Measurements from ENCODE around the gene PRX. TPM values are rescaled to one million over a fixed set of nuclear protein-coding genes. Genes with fewer than 3 reads are reported as not detected.

PRX gene, protein sequence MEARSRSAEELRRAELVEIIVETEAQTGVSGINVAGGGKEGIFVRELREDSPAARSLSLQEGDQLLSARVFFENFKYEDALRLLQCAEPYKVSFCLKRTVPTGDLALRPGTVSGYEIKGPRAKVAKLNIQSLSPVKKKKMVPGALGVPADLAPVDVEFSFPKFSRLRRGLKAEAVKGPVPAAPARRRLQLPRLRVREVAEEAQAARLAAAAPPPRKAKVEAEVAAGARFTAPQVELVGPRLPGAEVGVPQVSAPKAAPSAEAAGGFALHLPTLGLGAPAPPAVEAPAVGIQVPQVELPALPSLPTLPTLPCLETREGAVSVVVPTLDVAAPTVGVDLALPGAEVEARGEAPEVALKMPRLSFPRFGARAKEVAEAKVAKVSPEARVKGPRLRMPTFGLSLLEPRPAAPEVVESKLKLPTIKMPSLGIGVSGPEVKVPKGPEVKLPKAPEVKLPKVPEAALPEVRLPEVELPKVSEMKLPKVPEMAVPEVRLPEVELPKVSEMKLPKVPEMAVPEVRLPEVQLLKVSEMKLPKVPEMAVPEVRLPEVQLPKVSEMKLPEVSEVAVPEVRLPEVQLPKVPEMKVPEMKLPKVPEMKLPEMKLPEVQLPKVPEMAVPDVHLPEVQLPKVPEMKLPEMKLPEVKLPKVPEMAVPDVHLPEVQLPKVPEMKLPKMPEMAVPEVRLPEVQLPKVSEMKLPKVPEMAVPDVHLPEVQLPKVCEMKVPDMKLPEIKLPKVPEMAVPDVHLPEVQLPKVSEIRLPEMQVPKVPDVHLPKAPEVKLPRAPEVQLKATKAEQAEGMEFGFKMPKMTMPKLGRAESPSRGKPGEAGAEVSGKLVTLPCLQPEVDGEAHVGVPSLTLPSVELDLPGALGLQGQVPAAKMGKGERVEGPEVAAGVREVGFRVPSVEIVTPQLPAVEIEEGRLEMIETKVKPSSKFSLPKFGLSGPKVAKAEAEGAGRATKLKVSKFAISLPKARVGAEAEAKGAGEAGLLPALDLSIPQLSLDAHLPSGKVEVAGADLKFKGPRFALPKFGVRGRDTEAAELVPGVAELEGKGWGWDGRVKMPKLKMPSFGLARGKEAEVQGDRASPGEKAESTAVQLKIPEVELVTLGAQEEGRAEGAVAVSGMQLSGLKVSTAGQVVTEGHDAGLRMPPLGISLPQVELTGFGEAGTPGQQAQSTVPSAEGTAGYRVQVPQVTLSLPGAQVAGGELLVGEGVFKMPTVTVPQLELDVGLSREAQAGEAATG (N-terminal part only)
- 1.2 to 1.6 TPM (median 1.4 TPM) in 5 replicates for total RNA-seq (2022; extraction: Qiagen RNA extraction)

GRCh38 chr19:40413291-40413845 is at the start of gene PRX:
PRX (minus strand) TSS chr19:40413378; CDS start chr19:40407932, 5,446 bp downstream.

DNA sequence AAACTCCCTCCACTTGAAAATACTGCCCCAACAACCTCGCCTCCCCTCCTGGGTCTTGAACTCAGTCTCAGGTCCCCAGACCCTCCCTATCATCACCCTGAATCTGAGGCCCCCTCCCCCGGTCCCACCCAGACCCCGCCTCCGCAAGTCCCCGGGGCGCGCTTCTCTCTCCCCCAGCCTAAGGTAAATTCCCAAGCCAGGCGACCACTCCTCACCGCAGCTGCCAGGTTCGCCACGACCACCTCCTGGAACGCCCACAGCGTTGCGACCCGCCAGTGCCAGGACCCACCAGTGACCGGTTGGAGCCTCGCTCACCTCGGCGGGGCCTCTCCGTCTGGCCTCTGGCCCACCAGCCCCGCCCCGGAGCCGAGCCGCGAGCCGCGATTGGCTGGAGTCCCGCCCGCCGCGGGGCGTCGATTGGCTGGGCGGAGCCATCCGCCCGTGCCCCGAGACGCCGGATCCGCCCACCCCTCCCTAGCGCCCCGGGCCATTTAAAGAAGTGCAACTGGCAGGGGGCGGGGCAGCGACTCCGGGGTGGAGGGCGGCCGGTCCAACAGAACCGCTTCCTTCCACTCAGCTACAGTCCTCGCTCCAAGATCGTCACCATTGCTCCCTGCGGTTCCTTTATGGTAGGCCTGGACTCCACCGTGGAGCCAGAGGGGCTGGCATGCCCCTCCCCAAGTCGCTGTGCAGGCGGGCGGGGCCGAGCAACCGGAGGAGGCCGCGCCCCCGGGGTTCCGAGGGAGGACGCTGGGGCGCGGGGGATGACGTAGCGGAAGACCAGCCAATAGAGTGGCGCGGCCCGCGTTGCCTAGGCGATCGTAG is 31.0 kb upstream of the PRX start, which contains the start of gene SERTAD3:
Gene SERTAD3, minus strand, starts transcription at position 336 of the 825 bp plus-strand sequence. CDS start 2,255 bp downstream, outside the sequence.

DNA sequence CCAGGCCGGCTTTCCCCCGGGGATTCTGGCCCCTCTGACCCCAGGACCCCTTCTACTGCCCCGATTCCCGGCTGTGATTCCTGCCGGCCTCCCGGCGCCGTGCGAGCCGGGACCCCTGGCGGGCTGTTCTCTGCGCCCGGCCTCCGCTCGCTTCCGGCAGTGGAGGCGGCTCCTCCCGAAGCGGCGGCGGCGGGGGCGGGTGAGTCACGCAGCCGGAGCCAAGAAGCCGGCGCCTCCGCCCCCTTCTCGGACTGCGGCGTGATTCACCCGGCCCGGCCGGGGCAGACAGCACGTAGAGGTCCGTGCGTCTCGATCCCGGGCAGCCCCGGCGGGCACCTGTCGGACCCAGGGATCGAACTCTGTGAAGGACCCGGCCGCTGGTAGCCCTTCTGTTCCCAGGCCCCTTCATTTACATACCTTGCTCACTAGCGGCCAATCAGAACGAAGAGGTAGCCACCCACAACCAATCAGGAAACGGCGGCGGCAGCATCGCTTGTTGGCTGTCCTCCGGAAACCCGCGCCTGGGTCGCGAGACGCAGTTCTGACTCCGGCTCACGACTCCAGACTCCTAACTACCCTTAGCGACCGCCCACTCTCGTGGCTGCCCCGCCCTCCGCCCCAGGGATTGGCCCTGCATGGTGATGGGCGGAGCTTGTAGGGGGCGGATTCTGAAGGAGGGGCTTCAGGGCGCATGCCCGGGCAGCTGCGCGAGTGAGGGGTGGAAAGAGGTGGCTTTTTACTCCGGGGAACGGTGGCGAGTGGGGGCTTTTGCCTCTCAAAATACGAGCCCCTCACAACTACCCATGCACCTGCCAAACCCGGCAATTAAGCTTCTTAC is 12.5 kb upstream of the PRX start, which contains the start of gene SERTAD1:
Gene SERTAD1, minus strand, starts transcription at position 543 of the 838 bp plus-strand sequence. CDS start 2,446 bp downstream, outside the sequence.

GRCh38 chr19:40390084-40390742 is 23.0 kb downstream of the PRX start, which contains the start of gene HIPK4:
HIPK4 (minus strand) TSS chr19:40390181; CDS start chr19:40389902, 279 bp downstream.

GRCh38 chr19:40348125-40348913 is 64.9 kb downstream of the PRX start, which contains the start of the genes C19orf47 and PLD3:
C19orf47 (minus strand) TSS chr19:40348397; CDS start chr19:40341857, 6,540 bp downstream.
PLD3 (plus strand) TSS chr19:40348695; CDS start chr19:40366484, 17,789 bp downstream.

Other genes with a start within 250 kb of the PRX start
- 14.0 to 16.4 TPM (median 14.8 TPM) in 5 replicates for gene MAP3K10, start 222.0 kb downstream of the PRX start, total RNA-seq (2022; extraction: Qiagen RNA extraction)
- gene TTC9B, start 195.0 kb downstream of the PRX start, total RNA-seq (2022; extraction: Qiagen RNA extraction): 0.16 to 0.79 TPM (median 0.45 TPM) in 5 replicates
- gene CCNP, start 186.7 kb downstream of the PRX start, total RNA-seq (2022; extraction: Qiagen RNA extraction): 0.16 to 0.32 TPM (median 0.29 TPM) in 4 of 5 replicates, not detected in the other
- 146 to 181 TPM (median 173 TPM) in 5 replicates for gene AKT2, start 128.0 kb downstream of the PRX start, total RNA-seq (2022; extraction: Qiagen RNA extraction)
- 27.3 to 32.5 TPM (median 29.2 TPM) in 5 replicates for gene C19orf47, start 65.0 kb downstream of the PRX start, total RNA-seq (2022; extraction: Qiagen RNA extraction)
- gene PLD3, start 64.7 kb downstream of the PRX start, total RNA-seq (2022; extraction: Qiagen RNA extraction): 241 to 289 TPM (median 258 TPM) in 5 replicates
- 0.22 to 0.32 TPM (median 0.30 TPM) in 5 replicates for gene HIPK4, start 23.2 kb downstream of the PRX start, total RNA-seq (2022; extraction: Qiagen RNA extraction)
- gene SERTAD1, start 12.6 kb upstream of the PRX start, total RNA-seq (2022; extraction: Qiagen RNA extraction): 22.6 to 39.9 TPM (median 30.9 TPM) in 5 replicates
- 38.2 to 45.6 TPM (median 44.2 TPM) in 5 replicates for gene SERTAD3, start 31.0 kb upstream of the PRX start, total RNA-seq (2022; extraction: Qiagen RNA extraction)
- gene BLVRB, start 52.4 kb upstream of the PRX start, total RNA-seq (2022; extraction: Qiagen RNA extraction): 239 to 357 TPM (median 312 TPM) in 5 replicates
- gene SPTBN4, start 53.6 kb upstream of the PRX start, total RNA-seq (2022; extraction: Qiagen RNA extraction): 0.55 to 0.76 TPM (median 0.72 TPM) in 5 replicates
- 101 to 139 TPM (median 131 TPM) in 5 replicates for gene SHKBP1, start 163.5 kb upstream of the PRX start, total RNA-seq (2022; extraction: Qiagen RNA extraction)
- gene LTBP4, start 188.0 kb upstream of the PRX start, total RNA-seq (2022; extraction: Qiagen RNA extraction): 39.9 to 57.0 TPM (median 49.9 TPM) in 5 replicates

Measured in A549 treated with Hydrocortisone at 1 μM for 4 hours (cell line).